Nephron (organoid): ENCODE data around the gene FNDC3B.

Experiments used
- H3K27ac Mint-ChIP-seq, 3 experiments: 2 replicates each; pipeline ENCODE4 v1.8.0; 2020; ENCODE audit warnings: mixed read lengths in 3 of 3, mild to moderate bottlenecking in 2 of 3, moderate library complexity in 1 of 3
- H3K27me3 Mint-ChIP-seq: 2 replicates; pipeline ENCODE4 v1.8.0; 2021; ENCODE audit warnings: low read depth, mild to moderate bottlenecking, moderate library complexity, mixed read lengths
- H3K36me3 Mint-ChIP-seq: 2 replicates; pipeline ENCODE4 v1.8.0; 2020; ENCODE audit warnings: low read depth, mixed read lengths
- H3K4me1 Mint-ChIP-seq: 2 replicates; pipeline ENCODE4 v1.8.0; 2020; ENCODE audit warnings: mixed read lengths
- H3K4me3 Mint-ChIP-seq, 3 experiments: 2 replicates each; pipeline ENCODE4 v1.8.0; 2020; ENCODE audit warnings: mild to moderate bottlenecking in 3 of 3, mixed read lengths in 3 of 3, moderate library complexity in 2 of 3
- H3K9me3 Mint-ChIP-seq: 2 replicates; pipeline ENCODE4 v1.8.0; 2020; ENCODE audit warnings: mixed read lengths
- CTCF ChIP-seq, 3 experiments: fragments of 200-600 bp; sonication (generic); IDR thresholded peaks; one replicate each; pipeline ENCODE4 v1.5.0; 2021; ENCODE audit warnings: antibody characterized with exemption in 3 of 3; ENCODE audit not compliant: unreplicated experiment in 3 of 3

Gene FNDC3B

GRCh38 chr3:172177046-172177445, 137.7 kb downstream of the FNDC3B start:
- Mint-ChIP-seq H3K27me3 (no peaks in the 10 kb centered on the region), H3K27ac (peak overlapping the region; percentile 26 to 96 (median 64)), H3K9me3 (no peaks in the 10 kb centered on the region), H3K4me1 (peaks cover 66% of the 10 kb centered on the region), H3K36me3 (peaks cover 15% of the 10 kb centered on the region), H3K4me3 (no peak overlapping the region)
- TF ChIP-seq CTCF (IDR thresholded peaks at IDR 0.05; ENCODE audit: unreplicated experiment in 3 of 3): no peak

GRCh38 chr3:172177803-172178316, 138.5 kb downstream of the FNDC3B start:
- H3K36me3 Mint-ChIP-seq: peaks cover 15% of the 10 kb centered on the region
- TF ChIP-seq CTCF (IDR thresholded peaks at IDR 0.05; ENCODE audit: unreplicated experiment in 3 of 3): no peak

GRCh38 chr3:172179680-172180399, 140.5 kb downstream of the FNDC3B start:
- no peaks in the 10 kb centered on the region for H3K9me3 Mint-ChIP-seq
- H3K4me3 Mint-ChIP-seq: no peak overlapping the region
- H3K27ac Mint-ChIP-seq: peak overlapping the region in 2 of 3 experiments; percentile 16 to 23
- peaks cover 15% of the 10 kb centered on the region for H3K36me3 Mint-ChIP-seq
- H3K27me3 Mint-ChIP-seq: no peaks in the 10 kb centered on the region
- no peak for TF ChIP-seq CTCF (IDR thresholded peaks at IDR 0.05; ENCODE audit: unreplicated experiment in 3 of 3)
- H3K4me1 Mint-ChIP-seq: peaks cover 63% of the 10 kb centered on the region

More at GRCh38 chr3:172177803-172178316, 138.5 kb downstream of the FNDC3B start:
- Mint-ChIP-seq H3K9me3 (no peaks in the 10 kb centered on the region), H3K4me3 (no peak overlapping the region), H3K4me1 (peaks cover 68% of the 10 kb centered on the region), H3K27ac (peak overlapping the region in 2 of 3 experiments; percentile 61 to 65), H3K27me3 (no peaks in the 10 kb centered on the region)

- no peak overlapping the region for H3K4me3 Mint-ChIP-seq
- H3K27ac Mint-ChIP-seq: peak overlapping the region in 2 of 3 experiments; percentile 6 to 16
- peaks cover 15% of the 10 kb centered on the region for H3K36me3 Mint-ChIP-seq
- peaks cover 62% of the 10 kb centered on the region for H3K4me1 Mint-ChIP-seq
- no peaks in the 10 kb centered on the region for H3K9me3 Mint-ChIP-seq
- TF ChIP-seq CTCF (IDR thresholded peaks at IDR 0.05; ENCODE audit: unreplicated experiment in 3 of 3): no peak
- H3K27me3 Mint-ChIP-seq: no peaks in the 10 kb centered on the region
Measured at GRCh38 chr3:172180473-172180872, 141.1 kb downstream of the FNDC3B start.

GRCh38 chr3:172181932-172182586, 142.7 kb downstream of the FNDC3B start:
- peak overlapping the region; percentile 25 to 70 (median 55) for H3K27ac Mint-ChIP-seq

More at GRCh38 chr3:172181932-172182586, 142.7 kb downstream of the FNDC3B start:
- TF ChIP-seq CTCF (IDR thresholded peaks at IDR 0.05; ENCODE audit: unreplicated experiment in 3 of 3): no peak
- Mint-ChIP-seq H3K36me3 (peaks cover 10% of the 10 kb centered on the region), H3K4me1 (peaks cover 47% of the 10 kb centered on the region), H3K27me3 (no peaks in the 10 kb centered on the region), H3K9me3 (no peaks in the 10 kb centered on the region), H3K4me3 (no peak overlapping the region)
